Measurements from ENCODE around the gene SEZ6. TPM values are rescaled to one million over a fixed set of nuclear protein-coding genes. Genes with fewer than 3 reads are reported as not detected.

Gene SEZ6
- total and polyA plus RNA-seq, 5 experiments from 2014 or later, result 0.40 to 1.5 (median 0.85) TPM; not detected in 2

DNA sequence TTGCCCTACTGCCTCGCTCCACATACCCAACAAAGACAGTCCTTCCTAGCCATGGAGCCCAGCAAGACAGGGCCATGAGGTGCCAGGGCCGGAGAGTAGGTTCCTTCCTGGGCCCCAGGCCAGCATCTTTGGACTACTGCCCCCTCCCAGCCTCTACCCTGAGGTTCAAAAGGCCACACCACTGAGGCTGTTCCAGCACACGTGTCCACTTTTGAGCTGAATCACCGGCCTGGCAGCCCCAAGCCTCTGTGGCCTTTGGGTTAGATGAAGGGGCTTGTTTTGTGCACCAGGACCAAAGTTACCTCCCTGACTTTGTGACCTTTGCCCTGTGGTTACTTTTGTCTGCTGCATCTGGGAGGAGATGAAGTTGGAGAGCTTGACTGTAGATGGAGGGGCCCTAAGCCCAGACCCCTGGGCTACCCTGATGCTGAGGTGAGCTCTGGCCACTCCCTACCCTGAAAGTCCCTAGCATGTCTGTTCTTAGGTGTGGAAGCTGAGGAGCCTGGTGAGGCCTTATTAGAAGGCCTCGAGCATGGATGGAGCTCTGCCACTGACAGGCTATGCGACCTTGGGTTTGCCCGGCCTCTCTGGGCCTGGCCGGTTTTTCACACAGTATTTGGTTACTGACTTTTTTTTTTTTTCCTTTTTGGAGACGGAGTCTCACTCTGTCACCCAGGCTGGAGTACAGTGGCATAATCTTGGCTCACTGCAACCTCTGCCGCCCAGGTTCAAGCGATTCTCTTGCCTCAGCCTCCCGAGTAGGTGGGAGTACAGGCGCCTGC is 12.0 kb downstream of the SEZ6 start:
- H3K4me1 Mint-ChIP-seq, result peaks cover 0 to 2% (median 0%) of the 10 kb centered on the region in 4 donors
- H3K36me3 Mint-ChIP-seq, result no peaks in the 10 kb centered on the region
- DNase-seq, result no peak
- POLR2A ChIA-PET, result interaction anchor here (1.1 kb wide), 1 partner anchor 11 kb away, joined by 3 read pairs; no protein-coding TSS in a partner anchor
- H3K27ac Mint-ChIP-seq, result no peak overlapping the region
- no peaks in the 10 kb centered on the region for H3K9me3 Mint-ChIP-seq
- ATAC-seq, result no peak
- H3K27me3 Mint-ChIP-seq, result peaks cover 4 to 38% (median 21%) of the 10 kb centered on the region in 5 donors
- no peak overlapping the region for H3K4me3 Mint-ChIP-seq

DNA sequence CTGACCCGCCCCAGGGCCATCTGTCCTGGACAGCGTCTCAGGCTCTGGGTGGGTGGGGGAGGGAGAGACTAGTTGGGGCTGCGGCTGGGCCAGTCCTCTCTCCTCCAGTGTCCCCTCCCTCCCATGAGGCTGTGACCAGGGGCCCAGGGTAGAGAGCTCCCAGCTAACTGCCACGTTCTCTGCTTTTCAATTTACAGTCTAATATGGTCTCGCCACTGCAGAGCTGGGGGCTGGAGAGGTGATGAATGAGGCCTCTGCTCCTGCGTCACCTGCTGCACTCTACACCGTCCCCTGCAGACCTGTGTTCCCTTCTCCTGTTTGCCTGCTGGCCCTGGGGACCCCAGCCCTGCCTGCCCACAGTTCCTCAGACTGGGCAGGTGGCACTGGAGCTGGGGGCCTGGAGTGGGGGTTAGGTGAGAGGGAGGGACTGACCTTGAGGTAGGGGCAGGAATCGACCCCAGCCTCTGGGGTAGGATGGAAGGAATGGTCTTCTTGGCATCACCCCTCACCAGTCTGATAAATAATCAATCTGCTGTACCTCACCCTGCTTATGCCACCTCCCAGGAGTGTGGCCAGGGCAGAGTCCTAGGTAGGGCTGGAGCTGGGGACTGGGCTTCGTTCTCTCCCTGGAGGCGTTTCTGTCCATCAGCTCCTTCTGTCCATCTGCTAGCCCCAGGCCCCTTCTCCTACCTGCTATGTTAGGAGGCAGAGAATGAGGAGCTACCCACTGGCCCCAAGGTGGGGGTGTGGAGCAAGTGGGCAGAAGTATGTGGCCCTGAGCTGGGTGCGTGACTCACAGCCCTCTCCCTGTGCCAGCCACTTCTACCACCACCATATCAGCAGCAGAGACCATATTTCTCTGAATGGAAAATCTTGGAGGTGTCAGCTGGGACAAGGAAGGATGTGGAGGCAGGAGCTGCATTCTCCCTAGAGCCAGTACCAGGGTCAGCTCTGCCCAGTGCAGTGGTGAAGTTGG is 12.9 kb downstream of the SEZ6 start:
- Mint-ChIP-seq H3K27ac (peak overlapping the region in 1 of 10 donors; percentile 62), H3K27me3 (peaks cover 3 to 30% (median 16%) of the 10 kb centered on the region in 5 donors), H3K4me1 (peaks cover 0 to 2% (median 0%) of the 10 kb centered on the region in 4 donors), H3K9me3 (no peaks in the 10 kb centered on the region), H3K36me3 (no peaks in the 10 kb centered on the region), H3K4me3 (no peak overlapping the region)
- ATAC-seq (no peak), DNase-seq (no peak)
- POLR2A ChIA-PET, result interaction anchor here (1.1 kb wide), 1 partner anchor 10 kb away, joined by 3 read pairs; no protein-coding TSS in a partner anchor

DNA sequence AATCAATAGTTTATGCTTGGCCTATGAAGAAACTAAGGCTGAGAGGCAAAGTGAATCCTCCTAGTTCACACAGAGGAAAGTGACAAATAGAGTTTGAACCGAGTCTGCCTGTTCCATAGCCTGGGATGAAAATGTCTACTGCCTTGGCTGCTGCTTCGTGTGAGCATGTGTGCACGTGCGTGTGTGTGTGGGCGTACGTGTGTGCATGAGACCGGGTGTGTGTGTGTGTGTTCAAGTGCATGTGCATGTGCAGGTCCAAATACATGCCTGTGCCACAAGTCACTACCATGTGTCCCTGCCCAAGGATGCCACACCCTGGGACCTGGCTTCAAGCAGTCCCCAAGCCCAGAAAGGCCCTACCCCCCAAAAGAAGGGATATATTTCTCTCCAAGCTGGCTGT is 13.6 kb downstream of the SEZ6 start:
- ATAC-seq, result no peak
- Mint-ChIP-seq H3K9me3 (no peaks in the 10 kb centered on the region), H3K36me3 (no peaks in the 10 kb centered on the region), H3K27me3 (peaks cover 3 to 24% (median 8%) of the 10 kb centered on the region in 5 donors), H3K4me3 (no peak overlapping the region), H3K4me1 (peaks cover 0 to 2% (median 0%) of the 10 kb centered on the region in 4 donors), H3K27ac (no peak overlapping the region)
- DNase-seq, result no peak
- POLR2A ChIA-PET, result no interaction called here

DNA sequence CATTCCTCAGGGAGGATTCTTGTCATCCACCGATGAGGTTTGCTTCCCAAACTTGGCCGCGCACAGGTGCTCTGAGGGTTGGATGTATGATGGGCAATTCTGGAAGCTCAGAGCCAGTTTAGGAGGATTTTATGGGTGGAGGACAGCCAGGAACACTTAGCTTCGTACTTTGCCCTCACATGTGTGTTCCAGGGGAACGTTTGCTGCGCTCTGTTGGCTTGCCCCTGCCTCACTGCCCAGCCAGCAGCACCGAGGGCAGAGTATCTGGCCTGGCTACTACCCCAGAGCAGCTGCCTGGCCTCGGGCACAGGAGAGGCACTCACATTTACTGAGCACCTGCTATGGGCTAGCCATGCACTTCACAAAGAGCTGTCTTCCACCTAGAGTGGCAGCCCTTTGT is 14.1 kb downstream of the SEZ6 start:
- Mint-ChIP-seq H3K4me3 (no peak overlapping the region), H3K36me3 (no peaks in the 10 kb centered on the region), H3K4me1 (peaks cover 0 to 2% (median 0%) of the 10 kb centered on the region in 4 donors), H3K27me3 (peaks cover under 1 to 21% (median 5%) of the 10 kb centered on the region in 5 donors), H3K9me3 (no peaks in the 10 kb centered on the region), H3K27ac (no peak overlapping the region)
- ATAC-seq (no peak), DNase-seq (no peak)
- POLR2A ChIA-PET, result no interaction called here

DNA sequence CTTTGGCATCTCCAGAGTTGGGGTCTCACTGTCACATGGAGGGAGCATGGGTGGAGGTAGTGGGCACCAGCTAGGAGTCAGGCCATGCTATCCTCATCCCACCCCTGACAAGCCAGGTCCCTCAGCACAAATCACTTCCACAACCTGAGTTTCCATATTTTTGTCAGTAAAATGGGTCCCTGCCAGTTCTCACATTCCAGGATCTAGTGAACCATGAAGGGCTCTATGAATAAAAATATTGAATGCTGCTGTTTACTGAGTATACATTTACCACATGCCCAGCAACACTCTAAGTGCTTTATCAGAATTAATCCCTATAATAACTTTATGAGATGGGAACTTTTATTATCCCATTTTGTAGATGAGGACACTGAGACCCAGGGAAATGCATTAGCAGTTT is 16.8 kb downstream of the SEZ6 start:
- Mint-ChIP-seq H3K27ac (peak overlapping the region in 1 of 10 donors; percentile 67), H3K4me3 (no peak overlapping the region), H3K4me1 (peaks cover 0 to 4% (median 2%) of the 10 kb centered on the region in 4 donors), H3K9me3 (no peaks in the 10 kb centered on the region), H3K36me3 (no peaks in the 10 kb centered on the region), H3K27me3 (peaks cover 0 to 11% (median 3%) of the 10 kb centered on the region in 5 donors)
- POLR2A ChIA-PET, result no interaction called here
- ATAC-seq, result no peak
- no peak for DNase-seq

DNA sequence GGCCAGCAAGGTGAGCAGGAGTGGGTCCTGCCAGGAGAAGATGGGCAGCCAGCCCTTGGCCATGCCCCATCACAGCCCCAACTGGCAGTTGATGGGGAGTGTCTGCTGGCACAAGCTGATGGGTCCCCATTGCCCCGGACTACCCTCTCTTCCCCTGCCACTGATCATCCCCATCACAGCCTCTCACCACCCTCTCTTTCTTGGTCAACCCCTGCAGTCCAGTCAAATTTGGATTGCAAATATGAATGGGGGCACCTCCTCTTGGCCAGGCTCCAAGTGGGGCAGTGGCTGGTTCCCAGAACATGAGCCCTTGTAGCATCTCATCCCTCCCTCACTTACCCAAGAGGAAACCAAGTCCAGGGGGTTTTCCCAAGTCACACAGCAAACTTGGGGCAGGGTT is 17.4 kb downstream of the SEZ6 start:
- DNase-seq (no peak), ATAC-seq (no peak)
- peaks cover under 1 to 9% (median 7%) of the 10 kb centered on the region in 4 donors for H3K4me1 Mint-ChIP-seq
- no peaks in the 10 kb centered on the region for H3K36me3 Mint-ChIP-seq
- H3K4me3 Mint-ChIP-seq, result no peak overlapping the region
- no peaks in the 10 kb centered on the region for H3K9me3 Mint-ChIP-seq
- POLR2A ChIA-PET, result no interaction called here
- H3K27ac Mint-ChIP-seq, result peak overlapping the region in 2 of 10 donors; percentile 50 to 67
- H3K27me3 Mint-ChIP-seq, result peaks cover 0 to 7% (median 2%) of the 10 kb centered on the region in 5 donors

DNA sequence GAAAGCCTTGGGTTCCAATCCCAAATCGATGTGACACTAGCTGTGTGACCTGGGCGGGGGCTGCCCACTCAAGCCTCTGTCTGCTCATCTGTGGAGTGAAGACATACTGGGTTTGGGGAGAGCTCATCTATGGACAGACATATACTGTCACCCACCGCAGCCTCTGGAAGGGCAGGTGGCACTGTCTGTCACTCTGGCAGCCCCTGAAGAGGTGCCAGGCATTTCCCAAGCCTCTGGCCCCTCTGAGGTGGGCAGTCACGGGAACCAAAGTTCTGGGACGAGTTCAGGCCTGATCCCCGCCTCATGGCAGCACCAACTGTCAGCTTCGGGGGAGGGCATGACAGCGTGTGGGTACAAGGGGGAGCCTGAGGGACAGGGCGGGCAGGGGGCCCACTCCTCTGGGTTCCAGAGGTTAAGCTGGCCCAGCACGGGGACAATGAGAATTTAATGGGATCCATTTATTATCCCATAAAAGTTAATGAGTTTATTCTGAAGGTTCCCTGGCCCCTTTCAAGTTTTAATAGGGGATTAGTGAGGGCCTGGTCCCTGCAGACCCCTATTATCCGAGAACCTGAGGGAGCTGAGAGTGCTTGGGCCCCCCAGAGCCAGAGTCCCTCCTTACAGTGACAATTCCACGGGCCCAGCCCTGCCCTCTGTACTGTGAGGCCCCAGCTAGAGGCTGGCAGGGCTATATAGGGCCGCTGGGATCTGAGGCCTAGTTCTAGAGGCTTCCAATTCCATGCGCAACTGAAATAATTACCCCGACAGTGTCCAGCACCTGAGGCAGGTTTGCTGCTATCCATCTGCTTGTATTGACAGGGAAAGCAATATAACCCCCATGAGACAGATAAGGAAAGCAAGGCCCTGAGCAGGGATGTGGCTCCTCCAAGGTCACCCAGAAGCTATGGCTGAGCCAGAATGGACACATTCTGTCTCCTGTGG is 18.8 kb downstream of the SEZ6 start:
- no peak for ATAC-seq
- POLR2A ChIA-PET, result interaction anchor here (0.6 kb wide), 1 partner anchor 51 kb away, joined by 3 read pairs; no protein-coding TSS in a partner anchor

DNA sequence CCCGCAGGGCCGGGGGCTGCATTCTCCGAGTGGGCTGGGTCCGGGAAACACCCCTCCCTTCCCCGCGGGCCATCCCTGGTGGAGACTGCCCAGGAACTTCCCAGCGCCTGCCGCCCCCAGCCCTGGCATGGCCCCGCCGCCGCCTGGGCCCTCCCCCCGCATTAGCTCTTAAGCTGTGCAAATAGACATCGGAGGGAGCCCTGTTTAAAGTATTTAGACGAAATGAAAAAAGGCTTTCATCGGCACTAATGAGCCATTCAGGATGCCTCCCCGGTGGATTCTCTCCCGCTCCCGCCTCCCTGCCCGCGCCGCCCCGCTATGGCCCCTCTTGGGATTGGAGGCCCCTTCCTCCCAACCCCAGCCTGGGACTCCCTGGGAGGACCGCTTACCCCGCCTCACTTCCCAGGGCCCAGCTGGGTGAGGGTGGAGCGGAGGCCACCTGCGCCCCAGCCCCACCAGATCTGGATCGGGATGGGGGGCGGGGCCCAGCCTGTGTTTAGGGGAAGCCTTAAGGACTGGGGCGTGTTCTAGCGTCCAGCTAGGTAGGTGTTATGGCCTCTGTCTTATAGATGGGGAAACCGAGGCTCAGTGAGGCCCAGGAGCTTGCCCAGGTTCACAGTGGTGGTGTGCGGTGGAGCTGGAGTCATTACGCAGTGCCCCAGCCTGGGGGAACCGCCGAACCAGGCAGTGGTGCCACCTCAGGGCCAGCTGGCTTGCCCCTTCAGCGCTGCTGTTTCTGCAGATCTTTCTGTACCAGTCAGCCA is 19.7 kb downstream of the SEZ6 start:
- POLR2A ChIA-PET, result interaction anchor here (0.6 kb wide), 1 partner anchor 52 kb away, joined by 3 read pairs; no protein-coding TSS in a partner anchor
- no peak overlapping the region for H3K4me3 Mint-ChIP-seq
- H3K27ac Mint-ChIP-seq, result peak overlapping the region in 3 of 10 donors; percentile 43 to 56 (median 50)

More for the DNA sequence above, 18.8 kb downstream of the SEZ6 start:
- no peaks in the 10 kb centered on the region for H3K9me3 Mint-ChIP-seq
- no peaks in the 10 kb centered on the region for H3K36me3 Mint-ChIP-seq
- H3K27me3 Mint-ChIP-seq, result peaks cover 0 to 2% (median 0%) of the 10 kb centered on the region in 5 donors
- H3K27ac Mint-ChIP-seq, result peak overlapping the region in 3 of 10 donors; percentile 50 to 70 (median 56)
- DNase-seq, result no peak
- H3K4me3 Mint-ChIP-seq, result no peak overlapping the region
- H3K4me1 Mint-ChIP-seq, result peaks cover 14 to 24% (median 22%) of the 10 kb centered on the region in 4 donors

DNA sequence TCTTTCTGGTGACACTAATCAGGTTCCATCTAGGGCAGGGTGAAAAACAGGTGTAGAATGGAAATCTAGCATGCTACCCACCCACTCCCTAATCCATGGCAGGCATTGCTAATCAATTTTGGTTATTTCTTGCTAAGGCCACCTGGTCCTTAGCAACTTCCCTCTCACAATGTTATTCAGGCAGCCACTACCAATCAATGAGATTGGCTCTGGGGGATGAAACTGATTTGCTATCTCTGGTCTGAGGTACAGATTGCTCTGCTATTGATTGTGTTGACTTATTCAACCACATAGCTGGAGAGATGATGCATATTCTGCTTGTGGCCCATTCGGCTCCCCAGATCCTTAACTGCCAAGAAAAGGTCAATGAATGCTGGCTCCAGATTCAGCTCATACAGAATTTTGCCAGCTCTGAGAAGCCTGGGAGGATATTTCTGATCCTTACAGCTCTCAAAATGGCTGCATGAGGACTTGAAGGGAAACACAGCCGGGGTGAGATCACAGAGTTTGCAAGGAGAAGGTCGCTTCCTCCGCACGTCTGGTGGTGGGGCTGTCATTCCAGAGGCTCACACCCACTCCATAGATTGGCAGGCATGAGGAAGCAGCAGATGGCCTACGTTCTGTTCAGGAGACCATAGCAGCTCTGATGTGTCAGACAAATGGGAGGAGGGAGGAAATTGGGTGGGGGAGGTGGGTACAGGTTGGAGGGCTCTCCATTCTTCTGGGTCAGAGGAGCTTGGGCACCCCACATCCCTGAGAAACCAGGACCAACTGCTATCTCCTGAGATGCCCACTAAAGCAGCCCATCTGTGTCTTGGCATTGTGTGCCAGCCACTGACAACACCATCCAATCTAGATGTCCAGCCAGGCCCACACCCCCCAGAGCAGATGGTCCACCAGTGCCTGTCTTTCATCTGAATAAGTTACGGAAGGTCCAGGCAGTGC is 22.3 kb downstream of the SEZ6 start:
- no peak for DNase-seq
- Mint-ChIP-seq H3K27ac (peak overlapping the region; percentile 93 to 99 (median 98)), H3K36me3 (no peaks in the 10 kb centered on the region), H3K9me3 (no peaks in the 10 kb centered on the region), H3K4me1 (peaks cover 18 to 32% (median 28%) of the 10 kb centered on the region in 4 donors), H3K4me3 (peak overlapping the region in 5 of 10 donors; percentile 6 to 75 (median 60)), H3K27me3 (peaks cover 0 to 5% (median 0%) of the 10 kb centered on the region in 5 donors)
- POLR2A ChIA-PET, result interaction anchor here (0.5 to 1.2 kb wide), 3 partner anchors 10 to 274 kb away, joined by 3 to 4 read pairs (median 3); no protein-coding TSS in a partner anchor
- no peak for ATAC-seq

More for the DNA sequence above, 19.7 kb downstream of the SEZ6 start:
- peaks cover 0 to 2% (median 0%) of the 10 kb centered on the region in 5 donors for H3K27me3 Mint-ChIP-seq
- no peaks in the 10 kb centered on the region for H3K36me3 Mint-ChIP-seq
- no peak for DNase-seq
- no peaks in the 10 kb centered on the region for H3K9me3 Mint-ChIP-seq
- no peak for ATAC-seq
- H3K4me1 Mint-ChIP-seq, result peaks cover 14 to 27% (median 25%) of the 10 kb centered on the region in 4 donors

DNA sequence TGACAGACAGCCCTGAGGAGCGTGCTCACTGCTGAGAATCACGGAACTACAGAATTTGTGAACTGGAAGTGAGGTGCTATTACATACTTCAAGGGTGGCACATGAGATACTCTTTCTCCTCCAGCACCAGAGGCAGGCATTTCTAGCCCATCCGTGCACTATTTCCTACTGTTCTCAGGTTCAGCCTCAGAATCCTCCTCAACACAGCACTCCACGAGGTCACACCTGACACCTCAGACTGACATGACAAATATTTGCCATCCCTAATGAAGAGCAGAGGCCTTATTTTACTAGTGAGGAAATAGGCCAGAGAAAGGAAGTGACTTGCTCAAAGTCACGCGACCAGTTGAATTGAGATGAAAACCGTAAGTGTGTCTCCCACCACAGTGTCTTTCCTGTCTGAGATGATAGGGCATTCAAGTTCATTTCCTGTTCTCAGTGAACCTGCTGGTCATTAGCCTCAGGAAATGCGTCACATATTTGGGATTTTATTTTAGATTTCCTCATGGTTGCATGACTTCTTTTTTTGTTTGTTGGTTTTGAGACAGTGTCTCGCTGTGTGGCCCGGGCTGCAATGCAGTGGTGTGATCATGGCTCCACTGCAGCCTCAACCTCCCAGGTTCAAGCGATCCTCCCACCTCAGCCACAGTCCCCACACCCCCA is 23.6 kb downstream of the SEZ6 start:
- POLR2A ChIA-PET, result interaction anchor here (0.6 to 1.2 kb wide), 3 partner anchors 11 to 206 kb away, joined by 3 read pairs; no protein-coding TSS in a partner anchor
- H3K4me3 Mint-ChIP-seq, result peak overlapping the region in 9 of 10 donors; percentile 53 to 83 (median 68)
- H3K4me1 Mint-ChIP-seq, result peaks cover 18 to 32% (median 28%) of the 10 kb centered on the region in 4 donors
- ATAC-seq, result peak; percentile 89 to 94
- peak overlapping the region; percentile 93 to 99 (median 98) for H3K27ac Mint-ChIP-seq
- no peaks in the 10 kb centered on the region for H3K9me3 Mint-ChIP-seq
- peaks cover 0 to 5% (median 0%) of the 10 kb centered on the region in 5 donors for H3K27me3 Mint-ChIP-seq
- DNase-seq, result peak in 9 of 10 donors; percentile 35 to 82 (median 68)
- H3K36me3 Mint-ChIP-seq, result no peaks in the 10 kb centered on the region
